ENCODE data around the gene CGB3. TPM values are rescaled to one million over a fixed set of nuclear protein-coding genes. Genes with fewer than 3 reads are reported as not detected.
"Not testable (repeated sequence)": the region's sequence is repeated elsewhere in the genome, so short reads cannot be mapped to it uniquely, and the experiment has no call there.

Gene CGB3
- total and polyA plus RNA-seq, 2 of the 4 experiments (the other 2 are of a cell fraction): not detected

- CTCF ChIA-PET; H4K20me1 ChIP-seq (ENCODE audit: insufficient read depth, low read length); H3K79me1 ChIP-seq (ENCODE audit: low read depth in 1 of 2, low read length in 2 of 2); H3K23ac ChIP-seq (ENCODE audit: low read depth, low read length); H2BK20ac ChIP-seq (ENCODE audit: low read depth, low read length); H3K4me2 ChIP-seq (ENCODE audit: low read depth, low read length); H4K8ac ChIP-seq (ENCODE audit: low read depth in 2 of 2, low read length in 2 of 2); H2AFZ ChIP-seq (replicated peaks; ENCODE audit: low read length, poor library complexity); dilution Hi-C loops (cut with HindIII; ENCODE audit: low sequenced_read_pairs, unreplicated experiment); H3K18ac ChIP-seq (ENCODE audit: low read depth, low read length); in situ Hi-C loops (cut with MboI; ENCODE audit: low sequenced_read_pairs); ATAC-seq (ENCODE audit: low read depth); H3K27me3 ChIP-seq (ENCODE audit: control insufficient read depth, insufficient read depth, low read length); H3K9ac ChIP-seq (ENCODE audit: low read depth, low read length); H3K14ac ChIP-seq (replicated peaks; ENCODE audit: low read depth, low read length); H3K9me1 ChIP-seq (ENCODE audit: insufficient read depth, low read length); H2BK15ac ChIP-seq (ENCODE audit: low read depth, low read length); H2BK120ac ChIP-seq (ENCODE audit: low read depth, low read length); H3K9me3 ChIP-seq (ENCODE audit: control insufficient read depth, insufficient read depth, low read length); H3K4me3 ChIP-seq (ENCODE audit: insufficient read depth, low read depth, low read length); H2AK5ac ChIP-seq (ENCODE audit: low read depth, low read length); H2BK5ac ChIP-seq (ENCODE audit: low read depth, low read length, poor library complexity, severe bottlenecking); H3K27ac ChIP-seq (ENCODE audit: insufficient read depth, low read length); H4K5ac ChIP-seq (ENCODE audit: low read depth, low read length); H3K4me1 ChIP-seq (ENCODE audit: control insufficient read depth, insufficient read depth, low read length); BruUV-seq (replicated peaks); H4K91ac ChIP-seq (ENCODE audit: insufficient read depth, low read depth, low read length); DNase-seq; H3K4ac ChIP-seq (ENCODE audit: low read depth, low read length); H2AK9ac ChIP-seq (replicated peaks; ENCODE audit: low read depth, low read length, poor library complexity); intact Hi-C loops (cut with micrococcal nuclease); H3K36me3 ChIP-seq (ENCODE audit: control insufficient read depth, insufficient read depth, low read length); H3K56ac ChIP-seq (ENCODE audit: extremely low read depth, insufficient read depth, low read length); POLR2A ChIA-PET (ENCODE audit: unreplicated experiment): not testable (repeated sequence)
- no CpG with 5 or more reads among the region's 4 CpGs for WGBS, 2 experiments (ENCODE audit: extremely low coverage in 2 of 2, insufficient read length in 1 of 2)
Measured at GRCh38 chr19:49042666-49043065, 18.5 kb upstream of the CGB3 start.

All from IMR-90 (cell line).